Cardiac fibroblast (primary cell): Measurements from ENCODE around the gene TLK1.
A peak's percentile ranks its signal among the peaks of the same experiment; 100 is the strongest.

Source experiments
- DNase-seq, 2 donors: peaks; one replicate each; pipeline versions ENCODE4 v3.0.0 to v3.0.0-alpha.2; 2010; ENCODE audit warnings: low read depth in 2 of 2
- H3K4me3 ChIP-seq, 2 donors: replicated peaks in 1 of 2; 1 replicate in 1 of 2; 2 replicates in 1 of 2; pipeline ENCODE4 v1.5.1; 2011; ENCODE audit warnings: low read depth in 2 of 2, low read length in 2 of 2, mild to moderate bottlenecking in 2 of 2, moderate library complexity in 1 of 2
- TF ChIP-seq, protein P1 (sequence below): IDR thresholded peaks from one replicate; pipeline ENCODE4 v1.5.1; 2011; ENCODE audit warnings: low read depth, mild to moderate bottlenecking, low read length, inconsistent platforms

TLK1 gene

DNA sequence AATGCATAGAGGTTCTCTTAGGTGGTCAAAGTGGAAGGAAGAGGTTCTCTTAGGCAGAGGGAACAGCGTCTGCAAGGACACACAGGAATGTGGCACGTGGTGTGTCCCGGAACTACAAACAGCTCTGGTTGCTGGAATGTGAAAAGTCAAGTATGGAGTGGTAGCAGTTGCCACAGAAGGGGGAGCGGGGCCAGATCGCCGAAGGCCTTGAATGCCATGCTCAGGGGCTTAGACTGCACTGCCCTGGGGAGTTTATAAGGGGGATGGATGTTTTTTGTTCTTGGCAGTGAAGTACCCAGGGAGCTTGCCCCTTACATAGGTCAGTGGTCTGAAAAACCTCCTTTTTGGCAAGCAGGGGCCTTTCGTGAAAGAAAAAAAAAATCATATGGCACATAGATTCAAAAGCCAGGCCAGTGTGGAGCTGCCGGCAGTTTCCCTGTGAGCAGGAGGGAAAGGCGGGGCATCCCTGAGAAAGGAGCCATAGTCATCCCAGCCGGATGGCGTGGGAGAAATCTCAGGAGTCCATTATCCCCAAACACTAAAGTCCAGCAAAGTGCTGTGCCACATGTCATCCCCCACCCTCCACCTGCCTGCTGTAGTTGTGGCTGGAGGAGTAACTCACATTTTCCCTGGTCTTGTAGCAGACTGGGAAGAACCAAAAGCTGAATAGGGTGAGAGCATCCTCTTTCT is 186.2 kb downstream of the TLK1 start:
- H3K4me3 ChIP-seq, result peak overlapping the region; percentile 71 to 74
- DNase-seq, result peak; percentile 21 to 26
- TF ChIP-seq, protein P1, sequence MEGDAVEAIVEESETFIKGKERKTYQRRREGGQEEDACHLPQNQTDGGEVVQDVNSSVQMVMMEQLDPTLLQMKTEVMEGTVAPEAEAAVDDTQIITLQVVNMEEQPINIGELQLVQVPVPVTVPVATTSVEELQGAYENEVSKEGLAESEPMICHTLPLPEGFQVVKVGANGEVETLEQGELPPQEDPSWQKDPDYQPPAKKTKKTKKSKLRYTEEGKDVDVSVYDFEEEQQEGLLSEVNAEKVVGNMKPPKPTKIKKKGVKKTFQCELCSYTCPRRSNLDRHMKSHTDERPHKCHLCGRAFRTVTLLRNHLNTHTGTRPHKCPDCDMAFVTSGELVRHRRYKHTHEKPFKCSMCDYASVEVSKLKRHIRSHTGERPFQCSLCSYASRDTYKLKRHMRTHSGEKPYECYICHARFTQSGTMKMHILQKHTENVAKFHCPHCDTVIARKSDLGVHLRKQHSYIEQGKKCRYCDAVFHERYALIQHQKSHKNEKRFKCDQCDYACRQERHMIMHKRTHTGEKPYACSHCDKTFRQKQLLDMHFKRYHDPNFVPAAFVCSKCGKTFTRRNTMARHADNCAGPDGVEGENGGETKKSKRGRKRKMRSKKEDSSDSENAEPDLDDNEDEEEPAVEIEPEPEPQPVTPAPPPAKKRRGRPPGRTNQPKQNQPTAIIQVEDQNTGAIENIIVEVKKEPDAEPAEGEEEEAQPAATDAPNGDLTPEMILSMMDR, result no peak

DNA sequence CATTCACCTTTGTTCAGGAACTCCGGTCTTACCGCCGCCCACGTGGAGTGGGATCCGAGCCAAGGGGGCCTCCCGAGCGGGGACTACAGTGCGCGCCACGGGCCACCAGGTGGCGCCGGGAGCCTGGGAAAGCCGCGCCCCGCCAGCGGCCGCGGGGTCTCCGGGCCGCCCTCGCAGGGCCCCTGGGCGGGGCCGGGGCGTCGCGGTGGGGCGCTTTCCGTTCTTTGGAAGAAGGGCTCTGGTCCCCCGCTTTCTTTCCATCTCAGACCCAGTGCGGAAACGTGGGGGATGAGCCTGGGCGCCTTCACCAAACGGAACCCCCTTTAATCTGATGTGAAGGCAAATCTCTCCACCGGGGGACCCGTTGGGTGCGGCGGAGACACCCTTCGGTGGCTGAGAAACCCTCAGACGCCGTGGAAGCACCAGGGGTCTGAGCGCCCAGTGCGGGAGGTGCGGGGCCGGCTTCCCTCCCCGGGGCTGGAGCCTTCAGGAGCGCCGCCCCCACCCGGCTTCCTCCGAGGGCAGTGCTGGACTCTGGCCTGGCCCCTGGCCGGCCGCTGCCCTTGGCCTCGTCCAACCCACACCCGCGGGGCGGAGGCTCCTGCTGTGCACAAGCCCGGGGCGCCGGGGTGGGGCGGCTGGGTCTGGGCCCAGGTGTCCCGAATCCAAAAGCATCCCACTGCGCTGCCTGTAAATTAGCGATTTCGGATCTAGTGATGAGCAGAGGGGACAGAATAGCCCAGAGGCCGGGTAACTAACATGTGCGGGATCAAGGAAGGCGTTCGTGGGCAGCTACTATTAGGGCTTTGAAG is 187.0 kb downstream of the TLK1 start:
- TF ChIP-seq, protein P1, result peak; percentile 69
- peak overlapping the region; percentile 71 to 74 for H3K4me3 ChIP-seq
- DNase-seq, result peak; percentile 80 to 84

DNA sequence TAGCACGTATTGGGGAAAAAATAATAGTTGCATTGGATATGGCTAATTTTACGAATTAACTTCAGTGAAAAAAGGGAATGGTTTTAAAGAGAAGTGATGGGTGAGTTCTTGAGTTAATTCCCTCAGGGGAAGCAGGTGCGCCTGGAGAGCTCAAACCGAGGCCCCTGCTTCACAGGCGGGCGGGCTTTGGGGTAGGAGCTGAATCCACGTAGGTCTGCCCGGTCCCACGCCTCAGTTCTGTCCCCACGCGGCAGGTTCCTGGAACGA is 187.5 kb downstream of the TLK1 start:
- TF ChIP-seq, protein P1, result no peak
- peak overlapping the region; percentile 35 to 41 for H3K4me3 ChIP-seq
- no peak for DNase-seq

DNA sequence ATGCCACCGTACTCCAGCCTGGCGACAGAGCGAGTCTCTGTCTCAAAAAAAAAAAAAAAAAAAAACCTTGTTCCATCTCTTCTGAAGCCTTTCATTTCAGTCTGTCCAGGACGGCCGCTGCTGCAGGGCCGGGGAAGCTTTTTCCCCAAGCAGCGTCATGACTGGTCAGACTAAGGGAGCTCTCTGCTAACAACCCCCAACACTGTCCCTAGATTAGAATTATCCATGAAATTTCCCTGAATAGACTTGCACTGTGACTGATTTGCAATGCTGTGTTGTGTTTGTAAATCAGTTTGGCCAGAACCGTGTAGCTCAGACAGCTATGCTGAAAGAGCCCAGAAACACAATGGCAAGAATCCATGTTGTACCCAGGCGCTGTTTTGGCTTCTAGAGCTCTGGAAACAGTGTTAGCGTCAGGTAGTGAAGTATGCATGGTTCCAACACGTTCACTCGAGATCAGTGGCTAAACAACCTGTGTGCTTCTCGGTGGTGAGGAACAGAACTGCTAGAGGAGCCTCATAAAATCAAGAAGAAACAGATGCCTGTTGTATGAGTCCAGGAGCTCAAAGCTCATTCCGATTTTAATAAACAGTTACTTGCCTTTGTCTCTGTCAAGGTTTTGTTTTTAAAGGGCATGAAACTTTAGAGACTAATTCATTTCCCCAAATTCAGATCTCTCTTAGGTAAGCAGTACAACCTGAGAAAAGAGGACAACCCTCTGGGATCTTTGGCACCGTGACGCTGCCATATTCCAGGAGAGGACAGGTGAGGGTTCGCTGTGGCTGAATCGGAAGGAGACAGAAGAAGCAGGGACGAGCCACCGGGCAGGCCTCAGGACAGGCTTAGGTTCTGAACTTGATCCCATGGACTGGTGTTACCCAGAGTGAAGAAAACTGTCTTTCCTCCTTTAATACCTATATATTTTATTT is 188.1 kb downstream of the TLK1 start:
- TF ChIP-seq, protein P1, result no peak
- no peak overlapping the region for H3K4me3 ChIP-seq
- no peak for DNase-seq

DNA sequence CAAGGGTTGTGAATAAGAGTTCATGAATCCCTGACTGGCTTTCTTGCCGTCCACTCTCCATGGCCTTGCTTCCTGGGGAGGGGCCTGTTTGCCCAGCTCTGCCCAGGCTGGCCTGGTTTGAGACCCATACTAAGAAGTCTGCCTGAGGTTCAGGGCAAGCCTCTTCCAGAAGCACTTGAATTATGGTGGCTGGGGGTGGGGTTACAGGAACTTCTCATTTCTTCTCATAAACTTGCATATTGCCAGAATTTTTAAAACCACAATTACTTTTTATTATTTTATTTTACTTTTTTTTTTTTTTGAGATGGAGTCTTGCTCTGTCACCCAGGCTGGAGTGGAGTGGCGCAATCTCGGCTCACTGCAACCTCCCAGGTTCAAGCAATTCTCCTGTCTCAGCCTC is 189.6 kb downstream of the TLK1 start:
- DNase-seq, result no peak
- TF ChIP-seq, protein P1, result no peak
- H3K4me3 ChIP-seq, result no peak overlapping the region

DNA sequence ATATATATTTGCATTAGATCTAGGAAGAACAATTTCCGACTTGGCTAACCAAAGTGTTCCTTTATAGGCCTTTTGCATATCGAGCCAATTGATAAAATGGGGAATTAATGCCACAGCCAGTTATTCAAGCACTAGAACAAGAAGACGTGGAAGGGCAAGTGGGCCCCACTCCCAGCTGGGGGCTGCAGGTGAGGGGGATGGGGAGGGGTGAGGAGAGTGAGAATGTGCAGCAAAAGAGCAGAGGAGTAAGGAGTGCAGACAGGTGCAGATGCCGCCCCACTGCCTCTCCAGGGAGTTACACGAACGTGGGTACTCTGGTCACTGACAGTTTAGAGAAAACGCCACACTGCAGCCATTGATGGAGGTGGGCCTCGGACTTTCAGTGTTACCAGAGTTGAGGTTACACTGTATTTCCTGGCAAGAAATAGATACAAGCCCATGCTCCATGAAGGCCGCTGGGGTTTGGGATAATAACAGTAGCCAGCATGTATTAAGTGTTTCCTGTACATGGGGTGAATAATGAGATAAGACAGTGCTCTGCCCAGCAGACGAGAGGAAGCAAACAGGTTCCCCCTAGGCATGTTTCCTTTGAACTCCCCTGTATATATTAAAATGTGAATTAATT is 190.7 kb downstream of the TLK1 start:
- no peak overlapping the region for H3K4me3 ChIP-seq
- TF ChIP-seq, protein P1, result no peak
- DNase-seq, result no peak
